Astrocyte (in vitro differentiated cells and primary cell): Measurements from ENCODE around the gene NFIL3. TPM values are rescaled to one million over a fixed set of nuclear protein-coding genes. Genes with fewer than 3 reads are reported as not detected.

ENCODE experiments used
- DNase-seq: peaks from one replicate; pipeline ENCODE4 v3.0.0-alpha.2; 2010; ENCODE audit warnings: low read depth
- FAIRE-seq: peaks from 2 replicates; lab custom pipeline; 2011; peaks lifted over from hg19 to GRCh38; lab: Jason Lieb, UNC
- H2AFZ ChIP-seq: 2 replicates; pipeline ENCODE4 v1.6.0; 2012; ENCODE audit warnings: low read depth, low read length, inconsistent platforms
- H3K27ac ChIP-seq: 2 replicates; pipeline ENCODE4 v1.5.1; 2011; ENCODE audit warnings: low read depth, low read length, inconsistent platforms
- H3K27me3 ChIP-seq: 2 replicates; pipeline ENCODE4 v1.6.0; 2011; ENCODE audit warnings: low read length, inconsistent platforms; ENCODE audit not compliant: insufficient read depth
- H3K36me3 ChIP-seq: 2 replicates; pipeline ENCODE4 v1.5.1; 2011; ENCODE audit warnings: low read length, inconsistent platforms; ENCODE audit not compliant: insufficient read depth
- H3K4me1 ChIP-seq: 2 replicates; pipeline ENCODE4 v1.5.1; 2011; ENCODE audit warnings: low read length, inconsistent platforms; ENCODE audit not compliant: insufficient read depth
- H3K4me2 ChIP-seq: 2 replicates; pipeline ENCODE4 v1.6.0; 2012; ENCODE audit warnings: low read length, inconsistent platforms
- H3K4me3 ChIP-seq: 2 replicates; pipeline ENCODE4 v1.5.1; 2011; ENCODE audit warnings: low read depth, mild to moderate bottlenecking, low read length, inconsistent platforms; ENCODE audit not compliant: insufficient read depth
- H3K79me2 ChIP-seq: 2 replicates; pipeline ENCODE4 v1.6.0; 2012; ENCODE audit warnings: mild to moderate bottlenecking, low read length, inconsistent platforms; ENCODE audit not compliant: insufficient read depth
- H3K9ac ChIP-seq: 2 replicates; pipeline ENCODE4 v1.6.0; 2012; ENCODE audit warnings: mild to moderate bottlenecking, low read length, inconsistent platforms
- H3K9me3 ChIP-seq: 2 replicates; pipeline ENCODE4 v1.5.1; 2012; ENCODE audit warnings: low read depth, mild to moderate bottlenecking, low read length, inconsistent platforms; ENCODE audit not compliant: insufficient read depth
- H4K20me1 ChIP-seq: 2 replicates; pipeline ENCODE4 v1.6.0; 2012; ENCODE audit warnings: low read length, inconsistent platforms; ENCODE audit not compliant: insufficient read depth
- H3K27ac Mint-ChIP-seq: one replicate; pipeline ENCODE4 v1.8.0; 2021; ENCODE audit warnings: mild to moderate bottlenecking, mixed read lengths; ENCODE audit not compliant: unreplicated experiment
- H3K27me3 Mint-ChIP-seq: one replicate; pipeline ENCODE4 v1.8.0; 2021; ENCODE audit warnings: low read depth, mixed read lengths; ENCODE audit not compliant: unreplicated experiment
- H3K36me3 Mint-ChIP-seq: one replicate; pipeline ENCODE4 v1.8.0; 2021; ENCODE audit warnings: low read depth, mixed read lengths; ENCODE audit not compliant: unreplicated experiment
- H3K4me1 Mint-ChIP-seq: one replicate; pipeline ENCODE4 v1.8.0; 2021; ENCODE audit warnings: low read depth, mixed read lengths; ENCODE audit not compliant: unreplicated experiment
- H3K4me3 Mint-ChIP-seq: one replicate; pipeline ENCODE4 v1.8.0; 2021; ENCODE audit warnings: mild to moderate bottlenecking, moderate library complexity, mixed read lengths; ENCODE audit not compliant: unreplicated experiment
- H3K9me3 Mint-ChIP-seq: one replicate; pipeline ENCODE4 v1.8.0; 2021; ENCODE audit warnings: mild to moderate bottlenecking, mixed read lengths; ENCODE audit not compliant: unreplicated experiment
- EZH2 ChIP-seq: IDR thresholded peaks from 2 replicates; pipeline ENCODE4 v1.6.1; 2012; ENCODE audit warnings: mild to moderate bottlenecking, low read length, inconsistent platforms; ENCODE audit not compliant: insufficient read depth
- total RNA-seq: library from RNA; stranded (reverse); gene quantifications from 2 replicates; pipeline ENCODE4 v1.2.1, GENCODE V29; 2021
- TF ChIP-seq, protein P1 (sequence below): IDR thresholded peaks from 2 replicates; pipeline ENCODE4 v1.5.1; 2011; ENCODE audit warnings: low read depth, mild to moderate bottlenecking, inconsistent platforms, low read length, moderate library complexity; ENCODE audit not compliant: insufficient read depth

Gene NFIL3
- total RNA-seq, 1 donor from 2014 or later = 32.4 TPM

GRCh38 chr9:91420501-91421127, 3.0 kb downstream of the NFIL3 start:
- peak overlapping the region; percentile 87 for H3K4me3 Mint-ChIP-seq
- Histone ChIP-seq H3K79me2 (peaks cover 77% of the 10 kb centered on the region), H3K27me3 (no peaks in the 10 kb centered on the region), H4K20me1 (peaks cover 22% of the 10 kb centered on the region), H3K9me3 (no peaks in the 10 kb centered on the region), H2AFZ (no peak overlapping the region), H3K36me3 (no peaks in the 10 kb centered on the region), H3K4me2 (peak overlapping the region; percentile 87), H3K27ac (peak overlapping the region; percentile 92), H3K4me1 (peaks cover 41% of the 10 kb centered on the region), H3K9ac (peak overlapping the region; percentile 97), H3K4me3 (peak overlapping the region; percentile 81)
- no peaks in the 10 kb centered on the region for H3K9me3 Mint-ChIP-seq
- FAIRE-seq = no peak
- no peaks in the 10 kb centered on the region for H3K36me3 Mint-ChIP-seq
- H3K4me1 Mint-ChIP-seq = peaks cover 45% of the 10 kb centered on the region
- H3K27ac Mint-ChIP-seq = peak overlapping the region; percentile 98
- no peak for TF ChIP-seq EZH2
- TF ChIP-seq, protein P1, sequence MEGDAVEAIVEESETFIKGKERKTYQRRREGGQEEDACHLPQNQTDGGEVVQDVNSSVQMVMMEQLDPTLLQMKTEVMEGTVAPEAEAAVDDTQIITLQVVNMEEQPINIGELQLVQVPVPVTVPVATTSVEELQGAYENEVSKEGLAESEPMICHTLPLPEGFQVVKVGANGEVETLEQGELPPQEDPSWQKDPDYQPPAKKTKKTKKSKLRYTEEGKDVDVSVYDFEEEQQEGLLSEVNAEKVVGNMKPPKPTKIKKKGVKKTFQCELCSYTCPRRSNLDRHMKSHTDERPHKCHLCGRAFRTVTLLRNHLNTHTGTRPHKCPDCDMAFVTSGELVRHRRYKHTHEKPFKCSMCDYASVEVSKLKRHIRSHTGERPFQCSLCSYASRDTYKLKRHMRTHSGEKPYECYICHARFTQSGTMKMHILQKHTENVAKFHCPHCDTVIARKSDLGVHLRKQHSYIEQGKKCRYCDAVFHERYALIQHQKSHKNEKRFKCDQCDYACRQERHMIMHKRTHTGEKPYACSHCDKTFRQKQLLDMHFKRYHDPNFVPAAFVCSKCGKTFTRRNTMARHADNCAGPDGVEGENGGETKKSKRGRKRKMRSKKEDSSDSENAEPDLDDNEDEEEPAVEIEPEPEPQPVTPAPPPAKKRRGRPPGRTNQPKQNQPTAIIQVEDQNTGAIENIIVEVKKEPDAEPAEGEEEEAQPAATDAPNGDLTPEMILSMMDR = no peak
- H3K27me3 Mint-ChIP-seq = no peaks in the 10 kb centered on the region
- DNase-seq = peak; percentile 45

GRCh38 chr9:91419222-91420191, 4.1 kb downstream of the NFIL3 start:
- Histone ChIP-seq H3K4me1 (peaks cover 36% of the 10 kb centered on the region), H4K20me1 (peaks cover 28% of the 10 kb centered on the region), H3K27me3 (no peaks in the 10 kb centered on the region), H2AFZ (no peak overlapping the region), H3K9ac (peak overlapping the region; percentile 97), H3K27ac (peak overlapping the region; percentile 92), H3K4me2 (peak overlapping the region; percentile 87), H3K4me3 (peak overlapping the region; percentile 8), H3K9me3 (no peaks in the 10 kb centered on the region), H3K36me3 (no peaks in the 10 kb centered on the region), H3K79me2 (peaks cover 87% of the 10 kb centered on the region)
- H3K4me3 Mint-ChIP-seq = peak overlapping the region; percentile 16
- peak; percentile 93 for DNase-seq
- H3K4me1 Mint-ChIP-seq = peaks cover 41% of the 10 kb centered on the region
- no peaks in the 10 kb centered on the region for H3K36me3 Mint-ChIP-seq
- no peaks in the 10 kb centered on the region for H3K9me3 Mint-ChIP-seq
- no peaks in the 10 kb centered on the region for H3K27me3 Mint-ChIP-seq
- no peak for TF ChIP-seq EZH2
- TF ChIP-seq, protein P1 = no peak
- H3K27ac Mint-ChIP-seq = peak overlapping the region; percentile 98
- FAIRE-seq = peak; percentile 88
